Panc1 (cell line): Measurements from ENCODE around the gene PROX2. TPM values are rescaled to one million over a fixed set of nuclear protein-coding genes. Genes with fewer than 3 reads are reported as not detected.

Experiments
- ATAC-seq: fragments of 200-7000 bp; cut with Tn5 transposase; 2 replicates; pipeline ENCODE4 v1.9.1; 2020; ENCODE audit warnings: mild to moderate bottlenecking, moderate library complexity
- BruUV-seq: library from RNA; stranded (reverse); fragments of 400-500 nt; replicated peaks from 2 replicates; lab custom pipeline; 2021; lab: Mats Ljungman, UMichigan
- CTCF ChIA-PET: fragments of 300-600 bp; sonication (Branson Sonifier 250); formaldehyde crosslinking; loops from one replicate; lab custom pipeline; 2022; ENCODE audit warnings: antibody characterized with exemption; lab: Charles Lee
- POLR2A ChIA-PET: fragments of 300-600 bp; sonication (Branson Sonifier 250); formaldehyde crosslinking; loops from one replicate; lab custom pipeline; 2022; ENCODE audit warnings: antibody characterized with exemption; lab: Charles Lee
- DNase-seq: peaks from one replicate; pipeline ENCODE4 v3.0.0-alpha.2; 2010; ENCODE audit warnings: low read depth, low spot score
- H3K27ac ChIP-seq: 2 replicates; pipeline ENCODE4 v1.5.1; 2011; ENCODE audit warnings: mild to moderate bottlenecking, low read length, inconsistent platforms
- H3K27me3 ChIP-seq: fragments of 200-500 bp; sonication (Bioruptor generic); 2 replicates; pipeline ENCODE4 v1.6.0; 2014; ENCODE audit warnings: low read length, inconsistent platforms; ENCODE audit not compliant: control insufficient read depth, insufficient read depth
- H3K36me3 ChIP-seq: fragments of 200-500 bp; sonication (Bioruptor generic); 2 replicates; pipeline ENCODE4 v1.5.1; 2014; ENCODE audit warnings: inconsistent platforms, mild to moderate bottlenecking, low read length, moderate library complexity; ENCODE audit not compliant: control insufficient read depth, insufficient read depth
- H3K4me1 ChIP-seq: 2 replicates; pipeline ENCODE4 v1.5.1; 2011; ENCODE audit warnings: inconsistent platforms, mild to moderate bottlenecking, low read length, moderate library complexity; ENCODE audit not compliant: control insufficient read depth, insufficient read depth
- H3K4me3 ChIP-seq, 2 experiments: 2 replicates each; pipeline ENCODE4 v1.5.1; 2011 to 2012; ENCODE audit warnings: low read depth in 2 of 2, low read length in 2 of 2, mild to moderate bottlenecking in 2 of 2, inconsistent platforms in 1 of 2, moderate library complexity in 1 of 2
- H3K9me3 ChIP-seq: fragments of 200-500 bp; sonication (Bioruptor generic); 2 replicates; pipeline ENCODE4 v1.5.1; 2014; ENCODE audit warnings: low read depth, mild to moderate bottlenecking, inconsistent platforms, low read length, moderate library complexity; ENCODE audit not compliant: control insufficient read depth, insufficient read depth
- POLR2AphosphoS5 ChIP-seq: IDR thresholded peaks from 2 replicates; pipeline ENCODE4 v1.6.1; 2012; ENCODE audit warnings: mild to moderate bottlenecking, low read depth, low read length, moderate library complexity
- SIN3A ChIP-seq: IDR thresholded peaks from 2 replicates; pipeline ENCODE4 v1.6.1; 2012; ENCODE audit warnings: low read depth, mild to moderate bottlenecking, low read length, moderate library complexity, borderline replicate concordance; ENCODE audit not compliant: insufficient read depth
- TCF7L2 ChIP-seq: IDR thresholded peaks from 2 replicates; pipeline ENCODE4 v1.6.1; 2011; ENCODE audit warnings: mild to moderate bottlenecking, low read depth, low read length, inconsistent platforms
- in situ Hi-C: cut with HindIII; loops from 2 replicates; pipeline ENCODE4 v1.10.0; 2016; ENCODE audit warnings: low sequenced_read_pairs, low pct_unique_long_range_greater_than_20kb
- intact Hi-C: fragments of 100-400 bp; cut with micrococcal nuclease; formaldehyde crosslinking; loops from one replicate; pipeline ENCODE4 v1.10.0; 2022; ENCODE audit not compliant: unreplicated experiment
- total RNA-seq: library from RNA; stranded (reverse); gene quantifications from one replicate; pipeline ENCODE4 v1.2.1, GENCODE V29; 2021; ENCODE audit not compliant: unreplicated experiment
- TF ChIP-seq, protein P1 (sequence below): fragments of 450-650 bp; IDR thresholded peaks from 2 replicates; pipeline ENCODE4 v1.5.1; 2017; ENCODE audit warnings: mild to moderate bottlenecking
- TF ChIP-seq, protein P2 (sequence below), 2 experiments: IDR thresholded peaks; 2 replicates each; pipeline ENCODE4 v1.6.1; 2011 to 2012; ENCODE audit warnings: low read depth in 2 of 2, control low read depth in 1 of 2, low read length in 1 of 2, mild to moderate bottlenecking in 1 of 2, moderate library complexity in 1 of 2; ENCODE audit not compliant: insufficient read depth in 1 of 2

PROX2 gene
- total RNA-seq, 1 experiment from 2014 or later = not detected

GRCh38 chr14:74888164-74889158, 12.5 kb upstream of the PROX2 start:
- H3K27me3 ChIP-seq = no peaks in the 10 kb centered on the region
- H3K4me1 ChIP-seq = peaks cover 11% of the 10 kb centered on the region
- POLR2A ChIA-PET = interaction anchor here (0.5 kb wide), 1 partner anchor 9 kb away, joined by 5 read pairs; no protein-coding TSS in a partner anchor
- no peaks in the 10 kb centered on the region for H3K9me3 ChIP-seq
- no peak overlapping the region for H3K27ac ChIP-seq
- CTCF ChIA-PET = no interaction called here
- BruUV-seq = no TSS peak
- H3K36me3 ChIP-seq = peaks cover 17% of the 10 kb centered on the region
- intact Hi-C loops (no loop called here), in situ Hi-C loops (no loop called here)
- TF ChIP-seq, protein P1, sequence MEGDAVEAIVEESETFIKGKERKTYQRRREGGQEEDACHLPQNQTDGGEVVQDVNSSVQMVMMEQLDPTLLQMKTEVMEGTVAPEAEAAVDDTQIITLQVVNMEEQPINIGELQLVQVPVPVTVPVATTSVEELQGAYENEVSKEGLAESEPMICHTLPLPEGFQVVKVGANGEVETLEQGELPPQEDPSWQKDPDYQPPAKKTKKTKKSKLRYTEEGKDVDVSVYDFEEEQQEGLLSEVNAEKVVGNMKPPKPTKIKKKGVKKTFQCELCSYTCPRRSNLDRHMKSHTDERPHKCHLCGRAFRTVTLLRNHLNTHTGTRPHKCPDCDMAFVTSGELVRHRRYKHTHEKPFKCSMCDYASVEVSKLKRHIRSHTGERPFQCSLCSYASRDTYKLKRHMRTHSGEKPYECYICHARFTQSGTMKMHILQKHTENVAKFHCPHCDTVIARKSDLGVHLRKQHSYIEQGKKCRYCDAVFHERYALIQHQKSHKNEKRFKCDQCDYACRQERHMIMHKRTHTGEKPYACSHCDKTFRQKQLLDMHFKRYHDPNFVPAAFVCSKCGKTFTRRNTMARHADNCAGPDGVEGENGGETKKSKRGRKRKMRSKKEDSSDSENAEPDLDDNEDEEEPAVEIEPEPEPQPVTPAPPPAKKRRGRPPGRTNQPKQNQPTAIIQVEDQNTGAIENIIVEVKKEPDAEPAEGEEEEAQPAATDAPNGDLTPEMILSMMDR = no peak
- ATAC-seq = no peak; the same call in 1 of the 2 replicates
- no peak for DNase-seq
- H3K4me3 ChIP-seq = no peak overlapping the region

GRCh38 chr14:74886001-74886400, 10.1 kb upstream of the PROX2 start:
- DNase-seq (no peak), ATAC-seq (no peak)
- ChIA-PET POLR2A (no interaction called here), CTCF (interaction anchor here (0.6 kb wide), 1 partner anchor 133 kb away, joined by 7 read pairs; no protein-coding TSS in a partner anchor)
- intact Hi-C loops (no loop called here), in situ Hi-C loops (no loop called here)
- Histone ChIP-seq H3K27ac (no peak overlapping the region), H3K36me3 (peaks cover 4% of the 10 kb centered on the region), H3K4me1 (peaks cover 18% of the 10 kb centered on the region), H3K27me3 (no peaks in the 10 kb centered on the region), H3K4me3 (no peak overlapping the region), H3K9me3 (no peaks in the 10 kb centered on the region)
- no TSS peak for BruUV-seq
- TF ChIP-seq POLR2AphosphoS5 (no peak), SIN3A (no peak), TCF7L2 (no peak)
- TF ChIP-seq, protein P1 = no peak
- TF ChIP-seq, protein P2, sequence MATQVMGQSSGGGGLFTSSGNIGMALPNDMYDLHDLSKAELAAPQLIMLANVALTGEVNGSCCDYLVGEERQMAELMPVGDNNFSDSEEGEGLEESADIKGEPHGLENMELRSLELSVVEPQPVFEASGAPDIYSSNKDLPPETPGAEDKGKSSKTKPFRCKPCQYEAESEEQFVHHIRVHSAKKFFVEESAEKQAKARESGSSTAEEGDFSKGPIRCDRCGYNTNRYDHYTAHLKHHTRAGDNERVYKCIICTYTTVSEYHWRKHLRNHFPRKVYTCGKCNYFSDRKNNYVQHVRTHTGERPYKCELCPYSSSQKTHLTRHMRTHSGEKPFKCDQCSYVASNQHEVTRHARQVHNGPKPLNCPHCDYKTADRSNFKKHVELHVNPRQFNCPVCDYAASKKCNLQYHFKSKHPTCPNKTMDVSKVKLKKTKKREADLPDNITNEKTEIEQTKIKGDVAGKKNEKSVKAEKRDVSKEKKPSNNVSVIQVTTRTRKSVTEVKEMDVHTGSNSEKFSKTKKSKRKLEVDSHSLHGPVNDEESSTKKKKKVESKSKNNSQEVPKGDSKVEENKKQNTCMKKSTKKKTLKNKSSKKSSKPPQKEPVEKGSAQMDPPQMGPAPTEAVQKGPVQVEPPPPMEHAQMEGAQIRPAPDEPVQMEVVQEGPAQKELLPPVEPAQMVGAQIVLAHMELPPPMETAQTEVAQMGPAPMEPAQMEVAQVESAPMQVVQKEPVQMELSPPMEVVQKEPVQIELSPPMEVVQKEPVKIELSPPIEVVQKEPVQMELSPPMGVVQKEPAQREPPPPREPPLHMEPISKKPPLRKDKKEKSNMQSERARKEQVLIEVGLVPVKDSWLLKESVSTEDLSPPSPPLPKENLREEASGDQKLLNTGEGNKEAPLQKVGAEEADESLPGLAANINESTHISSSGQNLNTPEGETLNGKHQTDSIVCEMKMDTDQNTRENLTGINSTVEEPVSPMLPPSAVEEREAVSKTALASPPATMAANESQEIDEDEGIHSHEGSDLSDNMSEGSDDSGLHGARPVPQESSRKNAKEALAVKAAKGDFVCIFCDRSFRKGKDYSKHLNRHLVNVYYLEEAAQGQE (IDR thresholded peaks at IDR 0.05; ENCODE audit: insufficient read depth in 1 of 2, low read depth in 2 of 2, low read length in 1 of 2) = no peak
